Measurements from ENCODE around the gene KCTD5.
"Not testable (repeated sequence)": the region's sequence is repeated elsewhere in the genome, so short reads cannot be mapped to it uniquely, and the experiment has no call there.

KCTD5 gene, protein sequence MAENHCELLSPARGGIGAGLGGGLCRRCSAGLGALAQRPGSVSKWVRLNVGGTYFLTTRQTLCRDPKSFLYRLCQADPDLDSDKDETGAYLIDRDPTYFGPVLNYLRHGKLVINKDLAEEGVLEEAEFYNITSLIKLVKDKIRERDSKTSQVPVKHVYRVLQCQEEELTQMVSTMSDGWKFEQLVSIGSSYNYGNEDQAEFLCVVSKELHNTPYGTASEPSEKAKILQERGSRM

DNA sequence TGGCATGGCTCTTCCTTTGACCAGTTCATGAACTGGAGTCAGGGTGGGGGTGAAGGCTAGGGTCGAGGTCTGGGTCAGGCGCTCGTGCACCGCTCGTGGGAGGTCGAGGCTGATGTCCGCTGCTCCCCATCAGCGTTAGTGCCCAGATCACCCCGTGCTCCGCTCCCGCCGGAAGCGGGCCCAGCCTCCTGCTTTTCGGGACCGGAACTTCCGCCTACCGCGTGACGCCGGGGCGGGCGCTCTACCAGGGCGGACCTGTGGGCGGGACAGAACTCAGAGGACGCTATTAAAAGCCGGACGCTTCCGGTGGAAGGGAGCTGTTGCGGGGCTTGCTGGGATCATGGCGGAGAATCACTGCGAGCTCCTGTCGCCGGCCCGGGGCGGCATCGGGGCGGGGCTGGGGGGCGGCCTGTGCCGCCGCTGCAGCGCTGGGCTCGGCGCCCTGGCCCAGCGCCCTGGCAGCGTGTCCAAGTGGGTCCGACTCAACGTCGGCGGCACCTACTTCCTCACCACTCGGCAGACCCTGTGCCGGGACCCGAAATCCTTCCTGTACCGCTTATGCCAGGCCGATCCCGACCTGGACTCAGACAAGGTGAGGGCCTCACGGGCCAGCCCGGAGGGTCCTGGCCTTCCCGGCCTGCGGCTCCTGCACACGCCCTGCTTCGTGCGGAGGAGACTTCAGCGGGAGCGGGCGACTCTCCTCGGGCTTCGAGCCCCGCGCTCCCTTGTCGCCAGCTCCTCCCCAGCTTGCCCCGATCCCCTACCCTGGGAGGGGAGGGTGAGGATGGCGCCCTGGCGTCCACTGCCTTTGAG, at the start of gene KCTD5:
Gene KCTD5, plus strand, starts transcription at position 315 of the 813 bp plus-strand sequence. Its CDS starts 26 bp downstream, at position 341.
- Histone ChIP-seq H3K79me2 (ENCODE audit: insufficient read depth, low read length) (peaks cover 48% of the 10 kb centered on the region), H3K9me3 (ENCODE audit: insufficient read depth, low read length, severe bottlenecking) (no peaks in the 10 kb centered on the region), H3K9ac (ENCODE audit: low read depth, low read length) (peak within 1 kb of the TSS; percentile 94), H2AFZ (ENCODE audit: low read depth, low read length) (peak within 1 kb of the TSS; percentile 96), H3K4me3 (ENCODE audit: low read depth in 1 of 2, low read length in 2 of 2) (peak within 1 kb of the TSS; percentile 94 to 100), H3K36me3 (ENCODE audit: insufficient read depth, low read length) (peaks cover 2% of the 10 kb centered on the region), H4K20me1 (ENCODE audit: insufficient read depth, low read length) (peaks cover 8% of the 10 kb centered on the region), H3K27me3 (ENCODE audit: insufficient read depth, low read length, poor library complexity) (no peaks in the 10 kb centered on the region), H3K4me2 (ENCODE audit: insufficient read depth, low read length) (peak within 1 kb of the TSS; percentile 72), H3K4me1 (ENCODE audit: insufficient read depth, low read length) (peaks cover 33% of the 10 kb centered on the region), H3K27ac (ENCODE audit: low read length) (peak within 1 kb of the TSS; percentile 95)
- TF ChIP-seq EZH2 (IDR thresholded peaks at IDR 0.05; ENCODE audit: borderline replicate concordance, low read depth, low read length, severe bottlenecking) = no peak
- TF ChIP-seq, protein P1, sequence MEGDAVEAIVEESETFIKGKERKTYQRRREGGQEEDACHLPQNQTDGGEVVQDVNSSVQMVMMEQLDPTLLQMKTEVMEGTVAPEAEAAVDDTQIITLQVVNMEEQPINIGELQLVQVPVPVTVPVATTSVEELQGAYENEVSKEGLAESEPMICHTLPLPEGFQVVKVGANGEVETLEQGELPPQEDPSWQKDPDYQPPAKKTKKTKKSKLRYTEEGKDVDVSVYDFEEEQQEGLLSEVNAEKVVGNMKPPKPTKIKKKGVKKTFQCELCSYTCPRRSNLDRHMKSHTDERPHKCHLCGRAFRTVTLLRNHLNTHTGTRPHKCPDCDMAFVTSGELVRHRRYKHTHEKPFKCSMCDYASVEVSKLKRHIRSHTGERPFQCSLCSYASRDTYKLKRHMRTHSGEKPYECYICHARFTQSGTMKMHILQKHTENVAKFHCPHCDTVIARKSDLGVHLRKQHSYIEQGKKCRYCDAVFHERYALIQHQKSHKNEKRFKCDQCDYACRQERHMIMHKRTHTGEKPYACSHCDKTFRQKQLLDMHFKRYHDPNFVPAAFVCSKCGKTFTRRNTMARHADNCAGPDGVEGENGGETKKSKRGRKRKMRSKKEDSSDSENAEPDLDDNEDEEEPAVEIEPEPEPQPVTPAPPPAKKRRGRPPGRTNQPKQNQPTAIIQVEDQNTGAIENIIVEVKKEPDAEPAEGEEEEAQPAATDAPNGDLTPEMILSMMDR (IDR thresholded peaks at IDR 0.05; ENCODE audit: borderline replicate concordance, extremely low read depth, low read length, poor library complexity, severe bottlenecking) = no peak
- peak; percentile 93 for ATAC-seq (ENCODE audit: insufficient read depth, low read depth)
- peak; percentile 97 for DNase-seq

DNA sequence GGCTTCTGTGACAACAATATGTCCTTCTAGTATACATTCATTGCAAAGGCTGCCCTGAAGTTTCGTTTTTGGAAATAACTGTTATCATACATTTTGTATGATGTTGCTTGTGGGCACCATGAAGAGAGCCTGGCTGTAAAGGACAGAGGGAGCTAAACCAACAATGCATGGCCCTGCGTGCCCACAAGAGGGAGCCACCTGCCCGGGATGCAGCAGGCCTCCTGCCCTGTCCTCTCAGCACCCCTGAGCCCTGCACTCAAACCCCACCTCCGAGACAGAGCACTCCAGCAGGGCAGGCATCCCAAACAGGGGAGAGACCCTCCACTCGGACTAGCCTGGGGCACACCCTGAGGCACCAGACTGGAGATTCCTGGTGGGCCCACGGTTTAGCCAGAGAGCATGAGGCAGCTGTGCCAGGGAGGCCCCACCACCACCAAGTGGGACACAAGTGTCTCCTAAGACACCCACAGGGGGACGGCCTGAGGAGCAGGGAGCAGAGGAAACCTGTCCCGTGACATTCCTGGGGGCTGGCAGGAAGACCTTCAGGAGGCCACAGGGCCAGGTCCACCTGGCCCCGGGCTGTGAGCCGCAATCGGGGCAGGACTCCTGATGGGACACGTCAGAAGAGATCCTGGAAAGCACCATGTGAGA, 43.1 kb upstream of the KCTD5 start:
- not testable (repeated sequence) for H3K4me3 ChIP-seq (ENCODE audit: low read depth in 1 of 2, low read length in 2 of 2); H3K36me3 ChIP-seq (ENCODE audit: insufficient read depth, low read length); H2AFZ ChIP-seq (ENCODE audit: low read depth, low read length); H3K9ac ChIP-seq (ENCODE audit: low read depth, low read length); H3K27me3 ChIP-seq (ENCODE audit: insufficient read depth, low read length, poor library complexity); H3K27ac ChIP-seq (ENCODE audit: low read length); H3K4me2 ChIP-seq (ENCODE audit: insufficient read depth, low read length); H4K20me1 ChIP-seq (ENCODE audit: insufficient read depth, low read length); H3K9me3 ChIP-seq (ENCODE audit: insufficient read depth, low read length, severe bottlenecking); H3K79me2 ChIP-seq (ENCODE audit: insufficient read depth, low read length); H3K4me1 ChIP-seq (ENCODE audit: insufficient read depth, low read length)
- peak; percentile 34 for DNase-seq
- peak; percentile 81 for ATAC-seq (ENCODE audit: insufficient read depth, low read depth)
- TF ChIP-seq, protein P1 (IDR thresholded peaks at IDR 0.05; ENCODE audit: borderline replicate concordance, extremely low read depth, low read length, poor library complexity, severe bottlenecking) = peak; percentile 12

DNA sequence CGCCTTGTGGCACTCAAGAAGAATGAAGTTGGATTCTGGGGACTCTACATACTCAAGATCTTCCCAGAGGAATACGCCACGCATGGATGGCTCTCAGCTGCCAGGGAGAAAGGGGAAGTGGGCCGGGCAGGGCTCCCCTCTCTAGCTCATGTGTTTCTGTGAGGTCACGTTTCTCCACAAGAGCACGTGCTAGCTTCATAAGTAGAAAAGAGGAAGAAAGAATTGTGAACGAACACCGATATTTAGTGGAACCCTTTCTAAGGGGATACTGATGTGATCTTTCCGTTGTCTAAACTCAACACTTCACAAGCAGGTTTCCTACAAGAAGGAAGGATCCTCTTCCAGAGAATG, 42.6 kb upstream of the KCTD5 start:
- not testable (repeated sequence) for H3K27ac ChIP-seq (ENCODE audit: low read length); H3K4me3 ChIP-seq (ENCODE audit: low read depth in 1 of 2, low read length in 2 of 2); H3K4me2 ChIP-seq (ENCODE audit: insufficient read depth, low read length); H2AFZ ChIP-seq (ENCODE audit: low read depth, low read length); ATAC-seq (ENCODE audit: insufficient read depth, low read depth); H3K36me3 ChIP-seq (ENCODE audit: insufficient read depth, low read length); H3K79me2 ChIP-seq (ENCODE audit: insufficient read depth, low read length); H3K4me1 ChIP-seq (ENCODE audit: insufficient read depth, low read length); H3K27me3 ChIP-seq (ENCODE audit: insufficient read depth, low read length, poor library complexity); H3K9ac ChIP-seq (ENCODE audit: low read depth, low read length); H4K20me1 ChIP-seq (ENCODE audit: insufficient read depth, low read length); H3K9me3 ChIP-seq (ENCODE audit: insufficient read depth, low read length, severe bottlenecking); DNase-seq

DNA sequence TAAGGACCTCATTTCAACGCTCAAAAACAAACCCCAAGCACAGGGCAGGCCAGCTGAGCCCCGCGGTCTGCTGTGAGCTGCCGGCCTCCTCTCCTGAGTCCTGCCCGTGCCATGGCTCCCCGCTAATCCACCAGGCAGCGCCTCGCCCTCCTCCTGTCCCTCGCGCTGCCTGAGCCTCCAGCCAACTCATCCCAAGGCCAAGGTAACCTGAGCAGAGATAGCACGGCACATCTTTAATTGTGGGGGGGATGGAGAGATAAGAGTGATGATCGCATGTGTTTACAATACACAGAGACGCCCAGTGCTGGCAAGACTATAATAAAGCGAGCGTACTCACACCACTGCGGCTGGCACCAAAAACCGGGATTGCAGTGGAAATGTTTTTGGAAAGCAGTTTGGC, 39.8 kb upstream of the KCTD5 start:
- H4K20me1 ChIP-seq (ENCODE audit: insufficient read depth, low read length); H3K27me3 ChIP-seq (ENCODE audit: insufficient read depth, low read length, poor library complexity); H3K4me1 ChIP-seq (ENCODE audit: insufficient read depth, low read length); H2AFZ ChIP-seq (ENCODE audit: low read depth, low read length); H3K9me3 ChIP-seq (ENCODE audit: insufficient read depth, low read length, severe bottlenecking); ATAC-seq (ENCODE audit: insufficient read depth, low read depth); H3K79me2 ChIP-seq (ENCODE audit: insufficient read depth, low read length); H3K27ac ChIP-seq (ENCODE audit: low read length); H3K9ac ChIP-seq (ENCODE audit: low read depth, low read length); H3K4me3 ChIP-seq (ENCODE audit: low read depth in 1 of 2, low read length in 2 of 2); H3K36me3 ChIP-seq (ENCODE audit: insufficient read depth, low read length); H3K4me2 ChIP-seq (ENCODE audit: insufficient read depth, low read length); DNase-seq: not testable (repeated sequence)

DNA sequence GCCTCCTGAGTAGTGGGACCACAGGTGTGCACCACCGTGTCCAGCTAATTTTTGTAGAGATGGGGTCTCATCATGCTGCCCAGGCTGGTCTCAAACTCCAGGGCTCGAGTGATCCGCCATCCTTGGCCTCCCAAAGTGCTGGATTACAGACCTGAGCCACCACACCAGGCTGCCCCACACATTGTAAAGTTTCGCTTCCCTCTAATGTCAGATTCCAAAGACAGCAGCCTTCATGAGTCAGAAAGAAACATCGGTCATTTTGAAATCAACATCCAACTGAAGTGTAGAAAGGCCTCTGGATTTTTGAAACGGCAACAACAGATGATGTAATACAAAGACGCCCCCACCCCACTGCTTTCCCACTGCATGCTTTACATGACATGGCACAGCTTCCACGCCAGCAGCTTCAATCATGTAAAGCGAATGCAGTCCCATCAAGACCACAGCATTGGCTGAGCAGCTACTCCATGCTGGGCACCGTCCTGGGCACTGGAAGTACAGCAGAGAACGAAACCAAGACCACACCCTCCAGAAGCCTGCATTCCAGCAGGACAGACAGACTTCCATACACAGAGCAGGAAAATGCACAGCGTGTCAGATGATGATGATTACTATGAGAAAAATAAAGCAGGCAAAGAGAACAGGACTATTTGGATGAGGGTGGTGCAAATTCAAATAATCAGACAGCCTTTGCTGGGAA, 37.4 kb upstream of the KCTD5 start:
- not testable (repeated sequence) for H3K4me2 ChIP-seq (ENCODE audit: insufficient read depth, low read length); H3K79me2 ChIP-seq (ENCODE audit: insufficient read depth, low read length)

DNA sequence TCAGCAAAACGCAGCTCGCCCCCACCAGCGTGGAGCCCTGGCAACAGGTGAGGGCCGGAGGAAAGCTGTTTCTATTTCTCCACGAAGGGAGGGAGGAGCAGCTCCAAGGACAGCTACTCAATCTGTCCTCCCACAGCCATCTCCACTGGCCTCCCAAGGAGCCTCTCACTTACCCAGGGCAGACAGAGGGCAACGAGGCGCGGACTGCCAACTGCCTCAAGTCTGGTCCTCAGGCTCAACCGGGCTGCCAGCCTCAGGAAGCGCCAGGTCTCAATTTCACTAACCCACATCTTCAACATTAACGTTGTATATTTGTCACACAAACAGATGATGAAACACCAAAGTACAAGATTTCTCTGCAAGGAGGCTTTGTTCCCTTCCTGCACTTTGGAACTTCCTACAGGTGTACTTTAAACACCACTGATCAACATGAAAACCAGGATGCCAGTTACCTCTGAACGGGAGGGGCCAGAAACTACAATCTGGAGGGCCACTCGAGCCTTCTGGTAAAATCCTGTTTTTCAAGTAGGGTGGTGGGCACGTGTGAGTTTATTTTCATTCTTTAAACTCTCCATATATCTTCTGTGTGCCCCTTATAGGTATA, 31.0 kb upstream of the KCTD5 start:
- not testable (repeated sequence) for H3K27me3 ChIP-seq (ENCODE audit: insufficient read depth, low read length, poor library complexity); H3K9me3 ChIP-seq (ENCODE audit: insufficient read depth, low read length, severe bottlenecking)

More for the DNA sequence above, 37.4 kb upstream of the KCTD5 start:
- H2AFZ ChIP-seq (ENCODE audit: low read depth, low read length); H3K4me3 ChIP-seq (ENCODE audit: low read depth in 1 of 2, low read length in 2 of 2); H3K9ac ChIP-seq (ENCODE audit: low read depth, low read length); H3K27me3 ChIP-seq (ENCODE audit: insufficient read depth, low read length, poor library complexity); H3K4me1 ChIP-seq (ENCODE audit: insufficient read depth, low read length); H3K27ac ChIP-seq (ENCODE audit: low read length); ATAC-seq (ENCODE audit: insufficient read depth, low read depth); H3K36me3 ChIP-seq (ENCODE audit: insufficient read depth, low read length); H3K9me3 ChIP-seq (ENCODE audit: insufficient read depth, low read length, severe bottlenecking); DNase-seq; H4K20me1 ChIP-seq (ENCODE audit: insufficient read depth, low read length): not testable (repeated sequence)

More for the DNA sequence above, 31.0 kb upstream of the KCTD5 start:
- H3K27ac ChIP-seq (ENCODE audit: low read length); H2AFZ ChIP-seq (ENCODE audit: low read depth, low read length); H3K4me1 ChIP-seq (ENCODE audit: insufficient read depth, low read length); H3K4me3 ChIP-seq (ENCODE audit: low read depth in 1 of 2, low read length in 2 of 2); H3K4me2 ChIP-seq (ENCODE audit: insufficient read depth, low read length); H4K20me1 ChIP-seq (ENCODE audit: insufficient read depth, low read length); H3K36me3 ChIP-seq (ENCODE audit: insufficient read depth, low read length); H3K9ac ChIP-seq (ENCODE audit: low read depth, low read length); H3K79me2 ChIP-seq (ENCODE audit: insufficient read depth, low read length); ATAC-seq (ENCODE audit: insufficient read depth, low read depth); DNase-seq: not testable (repeated sequence)

Data from DND-41 (cell line).